Activated CD8-positive, alpha-beta memory T cell treated with anti-CD3 and anti-CD28 coated beads, Interleukin-2, amount 50 U/mL, for 1 hour (primary cell): ENCODE measurements around the gene PDE10A.

ENCODE experiments used
- DNase-seq: peaks from one replicate; pipeline ENCODE4 v3.0.0-alpha.2; 2020; ENCODE audit errors: extremely low read depth

The PDE10A gene

DNA sequence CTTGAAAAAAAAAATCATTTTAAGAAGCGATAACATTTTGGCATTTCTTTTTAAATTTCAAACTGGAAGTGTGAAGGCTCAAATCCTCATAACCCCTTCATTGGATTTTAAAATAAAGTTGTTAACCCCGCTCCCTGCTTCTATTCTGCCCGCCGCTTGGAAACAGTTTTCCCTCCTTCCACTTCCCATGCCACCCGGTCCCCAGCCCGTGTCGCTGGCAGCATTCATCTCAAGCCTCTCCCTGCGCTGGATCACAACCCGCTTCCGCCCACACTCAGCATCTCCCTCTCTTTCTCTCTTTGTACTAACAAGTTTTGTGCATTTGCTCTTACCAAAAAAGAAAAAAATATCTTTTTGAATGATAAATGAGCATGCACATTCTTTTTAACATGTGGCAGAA is 15.4 kb upstream of the PDE10A start:
- no peak for DNase-seq

GRCh38 chr6:165677091-165677490 is 14.1 kb upstream of the PDE10A start:
- no peak for DNase-seq

DNA sequence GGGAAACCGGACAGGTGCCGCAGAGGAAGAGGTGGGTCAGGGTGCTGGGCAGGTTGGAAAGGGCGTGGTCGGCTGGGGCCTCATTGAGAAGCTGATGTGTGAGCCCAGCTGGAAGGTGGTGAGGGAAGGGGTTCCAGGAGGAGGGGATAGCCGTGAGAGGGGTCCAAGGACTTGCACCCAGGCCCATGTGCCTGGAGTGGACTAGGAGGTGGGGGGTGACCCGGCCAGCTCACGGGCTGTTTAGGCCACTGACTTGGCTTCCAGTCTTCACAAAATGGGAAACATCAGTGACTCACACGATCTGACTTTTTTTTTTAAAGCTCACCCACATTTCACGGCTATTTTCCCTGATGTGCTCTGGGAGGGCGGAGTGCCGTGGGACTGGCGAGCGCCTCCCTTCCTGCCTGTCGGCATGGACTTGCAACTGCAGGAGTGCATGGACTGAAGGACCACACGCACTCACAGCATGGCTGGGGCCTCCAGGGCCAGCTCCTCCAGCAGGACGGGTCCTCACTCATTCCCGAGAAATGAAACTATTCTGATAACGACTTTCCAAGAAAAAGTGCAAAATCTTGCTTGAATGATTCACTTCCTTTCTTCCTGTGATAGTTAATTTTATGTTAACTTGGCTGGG is 13.5 kb upstream of the PDE10A start:
- no peak for DNase-seq

DNA sequence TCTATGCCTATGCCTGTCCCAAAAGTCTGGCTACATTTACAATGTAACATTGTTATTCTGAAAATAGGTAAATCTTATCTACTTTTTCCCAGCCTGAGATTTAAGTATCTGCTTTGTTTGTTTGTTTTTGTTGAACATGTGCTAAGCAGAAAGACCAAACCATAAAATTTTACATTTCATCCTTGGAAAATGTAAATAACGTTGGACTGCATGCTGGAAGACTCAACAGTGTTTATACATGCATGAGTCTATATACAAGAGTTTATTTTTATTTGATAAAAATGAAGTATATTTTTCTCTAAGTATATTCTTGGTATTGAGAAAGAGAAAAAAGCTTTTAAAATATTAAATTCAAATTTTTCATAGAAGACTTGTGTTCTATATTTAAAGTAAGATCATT is 12.1 kb upstream of the PDE10A start:
- DNase-seq: no peak

- DNase-seq: no peak
Observed at GRCh38 chr6:165674155-165675029, 11.4 kb upstream of the PDE10A start.

DNA sequence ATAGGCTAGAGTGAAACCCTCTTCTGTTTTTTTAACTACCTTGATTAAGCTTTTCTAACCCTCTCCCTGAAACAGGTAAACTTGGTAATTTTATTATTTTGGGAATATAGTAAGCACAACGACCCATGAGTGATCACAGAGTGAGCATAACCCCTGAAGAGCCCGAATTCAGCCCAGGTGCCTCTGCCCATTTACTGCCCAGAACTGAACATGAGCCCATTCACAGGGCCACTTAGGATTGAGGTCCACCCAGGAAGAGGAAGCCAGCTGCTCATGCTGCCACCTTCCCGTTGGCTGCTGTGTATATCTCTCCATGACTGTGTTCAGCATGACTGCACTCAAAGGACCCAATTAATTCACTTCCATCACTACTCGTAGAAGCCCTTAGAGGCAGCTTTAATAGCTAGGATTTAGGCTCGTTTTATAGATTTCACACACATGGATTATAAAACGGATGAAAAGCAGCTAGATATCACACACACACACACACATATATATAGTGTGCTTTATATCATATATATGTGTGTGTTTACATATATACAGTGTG is 8.3 kb upstream of the PDE10A start:
- DNase-seq: no peak

GRCh38 chr6:165668951-165669350 is 5.9 kb upstream of the PDE10A start:
- DNase-seq: no peak

DNA sequence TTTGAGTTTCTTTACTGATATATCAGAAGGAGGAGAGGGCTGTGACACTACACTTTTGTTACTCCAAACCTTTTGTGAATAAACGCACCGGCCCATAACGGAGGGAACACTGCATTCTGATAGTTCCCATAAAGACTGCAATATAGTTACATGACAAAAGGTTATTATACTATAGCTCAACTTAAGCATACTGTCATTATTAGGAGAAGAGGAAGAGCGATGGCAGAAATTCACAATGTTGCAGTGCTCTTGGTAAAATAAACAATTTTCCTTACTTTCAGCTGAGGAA is 2.3 kb upstream of the PDE10A start:
- no peak for DNase-seq

GRCh38 chr6:165664559-165665383 is 1.7 kb upstream of the PDE10A start:
- no peak for DNase-seq

GRCh38 chr6:165663736-165664558 is 906 bp upstream of the PDE10A start:
- no peak for DNase-seq

- no peak for DNase-seq
Observed at GRCh38 chr6:165663377-165663735, 315 bp upstream of the PDE10A start.

GRCh38 chr6:165662041-165662748 is 846 bp downstream of the PDE10A start:
- no peak for DNase-seq

GRCh38 chr6:165661664-165662025 is 1.4 kb downstream of the PDE10A start:
- no peak for DNase-seq

- DNase-seq: no peak
Observed at GRCh38 chr6:165660857-165661663, 2.0 kb downstream of the PDE10A start.

- DNase-seq: no peak
Observed at GRCh38 chr6:165659945-165660856, 2.8 kb downstream of the PDE10A start.

DNA sequence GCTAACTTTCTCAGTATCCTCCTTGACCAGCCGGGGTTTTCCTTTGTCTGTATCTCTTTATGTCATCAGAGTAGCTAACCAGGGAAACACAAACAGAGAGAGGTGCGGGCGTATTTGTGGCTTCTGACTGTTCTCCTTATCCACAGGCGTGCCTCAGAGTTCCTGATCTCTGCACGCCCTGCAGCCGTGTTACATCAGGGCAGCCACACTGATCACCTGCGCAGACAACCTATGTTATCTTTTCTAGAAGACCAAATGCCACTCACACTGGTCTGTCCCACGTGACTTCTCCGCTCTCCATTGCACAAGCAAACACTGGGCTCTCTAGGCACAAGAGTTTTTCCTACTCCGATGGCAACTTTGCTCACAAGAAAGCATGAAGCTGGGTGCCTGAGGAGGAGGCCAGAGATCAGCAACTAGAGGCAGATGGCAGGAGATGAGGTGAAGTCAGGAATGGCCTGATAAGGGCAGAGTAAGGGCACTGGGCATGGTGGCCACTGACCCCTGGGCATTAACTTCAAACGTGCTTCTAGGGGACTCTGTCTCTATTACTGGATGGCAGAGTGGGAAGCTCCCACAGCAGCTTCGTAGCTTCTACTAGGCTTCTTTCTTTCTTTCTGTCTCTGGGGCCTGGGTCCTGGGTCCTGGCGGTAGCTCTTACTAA is 4.5 kb downstream of the PDE10A start:
- DNase-seq: no peak

- DNase-seq: no peak
Observed at GRCh38 chr6:165657325-165657680, 5.7 kb downstream of the PDE10A start.

GRCh38 chr6:165656581-165657324 is 6.3 kb downstream of the PDE10A start:
- no peak for DNase-seq
